Activated CD4-positive, alpha-beta T cell treated with anti-CD3 and anti-CD28 coated beads, Interleukin-2, amount 50 U/mL, for 24 hours (primary cell): Measurements from ENCODE around the gene TTLL8.

Experiments used
- DNase-seq, 2 donors: peaks; one replicate each; pipeline ENCODE4 v3.0.0-alpha.2; 2020; ENCODE audit warnings: low read depth in 1 of 2, low spot score in 1 of 2

Gene TTLL8

GRCh38 chr22:50008151-50009040 lies 49.7 kb downstream of the TTLL8 start:
- no peak for DNase-seq

GRCh38 chr22:50007057-50007511 lies 51.0 kb downstream of the TTLL8 start:
- DNase-seq: no peak

- DNase-seq: no peak
These were observed 53.2 kb downstream of the TTLL8 start for GRCh38 chr22:50004918-50005317.

DNA sequence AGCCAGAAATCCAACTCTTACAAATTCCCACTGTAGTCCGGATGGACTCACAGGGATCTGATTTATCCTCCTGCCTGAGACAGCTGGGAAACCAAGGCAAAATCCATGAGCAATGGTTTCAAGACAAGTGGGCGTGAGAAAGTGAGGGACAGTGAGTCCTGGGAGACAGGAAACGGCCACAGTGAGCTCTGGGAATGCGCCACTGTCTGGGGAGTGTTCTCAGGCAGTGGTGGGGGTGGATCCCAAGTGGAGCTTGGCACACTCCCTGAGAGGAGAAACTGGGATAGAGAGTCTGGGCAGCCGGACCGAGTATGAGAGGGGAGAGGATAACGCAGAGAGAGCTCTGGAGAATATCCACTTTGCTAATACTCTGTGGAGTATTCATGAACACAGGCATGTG lies 55.3 kb downstream of the TTLL8 start:
- DNase-seq: no peak

GRCh38 chr22:50001388-50002231 lies 56.5 kb downstream of the TTLL8 start:
- DNase-seq: no peak

GRCh38 chr22:50000587-50001387 lies 57.3 kb downstream of the TTLL8 start:
- DNase-seq: no peak

DNA sequence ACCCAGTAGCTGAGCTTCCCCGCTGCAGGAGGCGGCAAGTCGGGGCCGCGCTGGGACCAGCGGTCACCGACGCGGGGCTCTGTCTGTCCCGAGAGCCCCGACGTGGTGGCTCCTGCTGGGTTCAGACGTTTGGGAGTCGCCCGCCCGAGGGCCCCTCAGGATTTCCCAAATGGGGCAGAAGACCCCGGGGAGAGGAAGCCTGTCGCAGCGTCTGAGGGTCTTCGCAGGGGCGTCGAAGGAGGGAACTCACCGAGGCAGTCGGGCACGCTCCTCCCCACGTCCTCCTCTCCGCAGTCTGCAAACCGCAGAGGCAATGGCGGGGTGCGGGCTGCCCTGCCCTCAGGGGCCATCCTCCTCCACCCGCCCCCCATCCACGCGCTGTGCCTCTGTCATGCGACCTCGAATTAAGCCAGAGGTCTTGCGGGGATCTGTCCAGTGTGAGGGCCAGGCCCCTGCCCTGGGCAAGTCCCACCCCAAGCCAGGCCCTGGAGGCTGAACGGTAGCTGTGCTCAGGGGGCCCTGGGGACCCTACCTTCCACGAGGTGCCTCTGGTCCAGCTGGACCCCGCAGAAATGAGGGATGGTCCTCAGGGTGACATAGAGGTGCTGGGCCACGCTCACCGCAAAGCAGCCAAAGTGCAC lies 58.0 kb downstream of the TTLL8 start:
- DNase-seq: no peak

- no peak for DNase-seq
These were observed 58.8 kb downstream of the TTLL8 start for GRCh38 chr22:49999063-49999945.

DNA sequence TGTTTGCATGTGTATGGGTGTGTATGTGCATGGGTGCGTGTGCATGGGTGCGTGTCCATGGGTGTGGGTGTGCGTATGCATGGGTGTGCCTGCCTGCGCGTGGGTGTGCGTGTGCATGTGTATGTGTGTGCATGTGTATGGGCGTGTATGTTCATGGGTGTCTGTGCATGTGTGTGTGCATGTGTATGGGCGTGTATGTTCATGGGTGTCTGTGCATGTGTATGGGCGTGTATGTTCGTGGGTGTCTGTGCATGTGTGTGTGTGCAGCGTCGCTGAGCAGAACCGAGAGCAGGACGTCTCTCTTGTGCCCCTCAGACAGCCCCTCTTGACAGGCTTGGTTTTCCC lies 59.4 kb downstream of the TTLL8 start:
- DNase-seq: no peak

DNA sequence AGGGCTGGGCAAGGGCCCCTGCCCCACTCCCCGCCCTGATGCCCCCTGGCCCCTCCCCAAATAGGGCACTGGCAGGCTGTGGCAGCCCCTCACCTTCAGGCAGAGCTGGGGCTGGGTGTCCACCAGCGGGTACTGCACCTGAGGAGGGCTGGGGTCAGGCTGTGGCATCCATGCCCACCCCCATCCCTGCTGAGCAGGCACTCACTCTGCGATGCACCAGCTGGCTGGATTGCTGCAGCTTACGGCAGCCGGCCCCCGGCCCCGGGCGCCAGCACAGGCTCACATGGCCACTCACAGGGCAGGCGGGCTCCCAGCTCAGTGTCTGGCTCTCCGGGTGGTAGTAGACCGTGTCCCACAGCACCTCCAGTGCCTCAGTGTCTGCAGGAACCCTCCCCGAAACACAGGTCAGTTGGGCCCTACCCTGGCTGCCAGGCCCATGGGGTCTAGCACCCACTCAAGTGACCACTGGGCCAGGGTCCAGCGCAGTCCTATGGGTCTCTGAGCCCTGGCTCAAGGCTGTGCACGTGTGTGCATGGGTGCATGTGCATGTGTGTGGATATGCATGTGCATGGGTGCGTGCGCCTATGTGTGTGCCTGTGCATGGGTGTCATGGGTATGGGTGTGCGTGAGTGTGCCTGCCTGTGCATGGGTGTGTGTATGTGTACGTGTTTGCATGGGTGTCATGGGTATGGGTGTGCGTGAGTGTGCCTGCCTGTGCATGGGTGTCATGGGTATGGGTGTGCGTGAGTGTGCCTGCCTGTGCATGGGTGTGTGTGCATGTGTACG lies 60.0 kb downstream of the TTLL8 start:
- DNase-seq: no peak

- no peak for DNase-seq
These were observed 60.9 kb downstream of the TTLL8 start for GRCh38 chr22:49997251-49997599.

- no peak for DNase-seq
These were observed 61.4 kb downstream of the TTLL8 start for GRCh38 chr22:49996518-49997250.

- DNase-seq: no peak
These were observed 62.0 kb downstream of the TTLL8 start for GRCh38 chr22:49996119-49996517.

- no peak for DNase-seq
These were observed 62.6 kb downstream of the TTLL8 start for GRCh38 chr22:49995361-49996118.

DNA sequence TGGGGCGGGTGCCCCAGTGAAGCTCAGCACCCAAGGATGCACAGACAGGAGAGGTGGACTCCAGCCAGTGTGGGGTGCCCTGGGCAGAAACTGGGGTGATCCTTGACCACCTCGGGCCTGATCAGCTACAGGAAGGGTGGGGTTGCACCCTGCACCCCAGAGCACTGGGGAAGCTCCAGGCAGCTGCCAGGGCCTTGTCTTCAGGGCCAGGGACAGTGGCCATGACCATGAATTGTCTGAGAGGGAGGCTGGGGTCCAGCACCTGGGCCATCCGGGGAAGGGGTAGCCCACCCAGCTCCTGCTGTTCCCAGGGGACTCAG lies 63.1 kb downstream of the TTLL8 start:
- no peak for DNase-seq

- no peak for DNase-seq
These were observed 63.6 kb downstream of the TTLL8 start for GRCh38 chr22:49994361-49995040.

GRCh38 chr22:49993649-49994360 lies 64.3 kb downstream of the TTLL8 start:
- no peak for DNase-seq
